ENCODE results near the gene ASB3.

DNA sequence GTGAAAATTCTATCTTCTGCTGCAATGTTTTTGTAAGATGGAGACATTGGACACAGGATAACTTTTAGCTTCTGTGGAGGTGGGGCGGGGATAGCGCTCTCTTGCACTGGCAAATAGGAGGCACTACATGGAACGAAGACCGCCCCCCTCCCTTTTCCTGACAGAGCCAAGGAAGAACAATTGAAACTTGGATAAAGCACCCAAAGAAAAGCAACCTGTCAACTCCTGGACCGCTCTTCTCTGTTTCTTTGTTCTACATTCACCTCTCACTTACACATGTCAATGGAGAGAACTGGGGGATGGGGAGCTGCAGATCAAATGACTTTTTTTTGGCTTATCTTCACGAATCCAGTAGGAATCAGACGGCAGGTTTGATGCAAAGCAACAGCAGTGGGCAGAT is 145.5 kb downstream of the ASB3 start:
- TF ChIP-seq, protein P1, sequence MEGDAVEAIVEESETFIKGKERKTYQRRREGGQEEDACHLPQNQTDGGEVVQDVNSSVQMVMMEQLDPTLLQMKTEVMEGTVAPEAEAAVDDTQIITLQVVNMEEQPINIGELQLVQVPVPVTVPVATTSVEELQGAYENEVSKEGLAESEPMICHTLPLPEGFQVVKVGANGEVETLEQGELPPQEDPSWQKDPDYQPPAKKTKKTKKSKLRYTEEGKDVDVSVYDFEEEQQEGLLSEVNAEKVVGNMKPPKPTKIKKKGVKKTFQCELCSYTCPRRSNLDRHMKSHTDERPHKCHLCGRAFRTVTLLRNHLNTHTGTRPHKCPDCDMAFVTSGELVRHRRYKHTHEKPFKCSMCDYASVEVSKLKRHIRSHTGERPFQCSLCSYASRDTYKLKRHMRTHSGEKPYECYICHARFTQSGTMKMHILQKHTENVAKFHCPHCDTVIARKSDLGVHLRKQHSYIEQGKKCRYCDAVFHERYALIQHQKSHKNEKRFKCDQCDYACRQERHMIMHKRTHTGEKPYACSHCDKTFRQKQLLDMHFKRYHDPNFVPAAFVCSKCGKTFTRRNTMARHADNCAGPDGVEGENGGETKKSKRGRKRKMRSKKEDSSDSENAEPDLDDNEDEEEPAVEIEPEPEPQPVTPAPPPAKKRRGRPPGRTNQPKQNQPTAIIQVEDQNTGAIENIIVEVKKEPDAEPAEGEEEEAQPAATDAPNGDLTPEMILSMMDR (IDR thresholded peaks at IDR 0.05), result no peak
- no peak for TF ChIP-seq TCF7L2 (IDR thresholded peaks at IDR 0.05; ENCODE audit: low read depth, low read length)
- TF ChIP-seq, protein P2, sequence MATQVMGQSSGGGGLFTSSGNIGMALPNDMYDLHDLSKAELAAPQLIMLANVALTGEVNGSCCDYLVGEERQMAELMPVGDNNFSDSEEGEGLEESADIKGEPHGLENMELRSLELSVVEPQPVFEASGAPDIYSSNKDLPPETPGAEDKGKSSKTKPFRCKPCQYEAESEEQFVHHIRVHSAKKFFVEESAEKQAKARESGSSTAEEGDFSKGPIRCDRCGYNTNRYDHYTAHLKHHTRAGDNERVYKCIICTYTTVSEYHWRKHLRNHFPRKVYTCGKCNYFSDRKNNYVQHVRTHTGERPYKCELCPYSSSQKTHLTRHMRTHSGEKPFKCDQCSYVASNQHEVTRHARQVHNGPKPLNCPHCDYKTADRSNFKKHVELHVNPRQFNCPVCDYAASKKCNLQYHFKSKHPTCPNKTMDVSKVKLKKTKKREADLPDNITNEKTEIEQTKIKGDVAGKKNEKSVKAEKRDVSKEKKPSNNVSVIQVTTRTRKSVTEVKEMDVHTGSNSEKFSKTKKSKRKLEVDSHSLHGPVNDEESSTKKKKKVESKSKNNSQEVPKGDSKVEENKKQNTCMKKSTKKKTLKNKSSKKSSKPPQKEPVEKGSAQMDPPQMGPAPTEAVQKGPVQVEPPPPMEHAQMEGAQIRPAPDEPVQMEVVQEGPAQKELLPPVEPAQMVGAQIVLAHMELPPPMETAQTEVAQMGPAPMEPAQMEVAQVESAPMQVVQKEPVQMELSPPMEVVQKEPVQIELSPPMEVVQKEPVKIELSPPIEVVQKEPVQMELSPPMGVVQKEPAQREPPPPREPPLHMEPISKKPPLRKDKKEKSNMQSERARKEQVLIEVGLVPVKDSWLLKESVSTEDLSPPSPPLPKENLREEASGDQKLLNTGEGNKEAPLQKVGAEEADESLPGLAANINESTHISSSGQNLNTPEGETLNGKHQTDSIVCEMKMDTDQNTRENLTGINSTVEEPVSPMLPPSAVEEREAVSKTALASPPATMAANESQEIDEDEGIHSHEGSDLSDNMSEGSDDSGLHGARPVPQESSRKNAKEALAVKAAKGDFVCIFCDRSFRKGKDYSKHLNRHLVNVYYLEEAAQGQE (IDR thresholded peaks at IDR 0.05; ENCODE audit: insufficient read depth in 1 of 2, low read depth in 2 of 2, low read length in 1 of 2), result no peak
- no peak for TF ChIP-seq POLR2AphosphoS5 (IDR thresholded peaks at IDR 0.05; ENCODE audit: low read depth, low read length)

All from Panc1 (cell line).